Endometrium (tissue), 2 donors: ENCODE data around the gene PHACTR2.
"Not testable (repeated sequence)": the region's sequence is repeated elsewhere in the genome, so short reads cannot be mapped to it uniquely, and the experiment has no call there.

Experiments
- FAIRE-seq: peaks from 2 replicates; lab custom pipeline; 2012; peaks lifted over from hg19 to GRCh38; lab: Jason Lieb, UNC
- donor health status: control.
- donor health status: control.

The PHACTR2 gene

DNA sequence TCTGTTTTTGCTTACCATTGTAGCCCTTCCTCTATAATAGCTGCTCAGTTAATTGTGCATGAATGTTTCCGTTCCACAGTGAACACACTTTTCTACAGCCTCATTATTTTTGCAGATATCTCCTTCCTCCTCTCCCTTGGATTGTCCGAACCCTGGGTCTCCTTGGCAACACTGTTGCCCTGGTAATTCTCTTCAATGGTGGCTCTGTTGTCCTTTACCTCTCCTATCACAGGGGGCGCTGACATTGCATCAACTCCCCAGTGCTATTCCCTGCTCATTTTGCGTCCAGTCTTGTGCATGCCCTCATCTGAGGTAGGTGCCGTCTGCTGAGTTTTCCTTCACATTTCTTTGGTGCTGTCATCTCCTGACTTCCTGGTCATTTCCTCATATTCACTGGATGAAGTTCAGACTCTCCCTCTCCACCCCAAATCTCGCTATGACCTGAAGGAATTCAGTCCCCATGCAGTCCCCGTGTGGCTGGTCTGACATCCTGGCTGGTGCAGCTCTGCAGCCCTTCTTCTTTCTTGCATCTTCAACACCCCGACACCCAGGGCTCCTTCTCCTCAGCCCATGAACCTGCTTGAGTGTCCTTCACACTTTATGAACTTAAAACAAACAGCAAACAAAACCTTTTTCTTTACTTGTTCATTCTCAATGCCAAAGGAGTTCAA is 21.1 kb downstream of the PHACTR2 start:
- FAIRE-seq: no peak

DNA sequence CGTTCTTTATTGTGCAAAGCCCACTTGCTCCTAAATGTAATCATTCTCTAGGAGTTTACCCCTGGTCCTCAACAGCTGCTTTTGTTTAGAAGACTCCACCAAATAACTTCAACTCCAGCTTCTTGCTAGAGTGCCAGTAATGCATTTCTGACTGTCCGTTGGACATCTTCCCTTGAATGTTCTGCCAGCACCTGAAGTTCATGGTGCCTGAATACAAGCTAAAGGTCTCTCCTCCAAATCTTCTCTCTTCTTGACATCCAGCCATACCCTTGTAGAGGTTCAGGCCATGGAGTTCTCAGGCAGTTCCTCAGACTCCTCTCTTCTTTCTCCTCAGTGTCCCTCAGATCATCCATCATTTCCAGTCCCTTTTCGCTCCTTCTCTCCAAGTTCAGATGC is 21.7 kb downstream of the PHACTR2 start:
- FAIRE-seq: no peak

DNA sequence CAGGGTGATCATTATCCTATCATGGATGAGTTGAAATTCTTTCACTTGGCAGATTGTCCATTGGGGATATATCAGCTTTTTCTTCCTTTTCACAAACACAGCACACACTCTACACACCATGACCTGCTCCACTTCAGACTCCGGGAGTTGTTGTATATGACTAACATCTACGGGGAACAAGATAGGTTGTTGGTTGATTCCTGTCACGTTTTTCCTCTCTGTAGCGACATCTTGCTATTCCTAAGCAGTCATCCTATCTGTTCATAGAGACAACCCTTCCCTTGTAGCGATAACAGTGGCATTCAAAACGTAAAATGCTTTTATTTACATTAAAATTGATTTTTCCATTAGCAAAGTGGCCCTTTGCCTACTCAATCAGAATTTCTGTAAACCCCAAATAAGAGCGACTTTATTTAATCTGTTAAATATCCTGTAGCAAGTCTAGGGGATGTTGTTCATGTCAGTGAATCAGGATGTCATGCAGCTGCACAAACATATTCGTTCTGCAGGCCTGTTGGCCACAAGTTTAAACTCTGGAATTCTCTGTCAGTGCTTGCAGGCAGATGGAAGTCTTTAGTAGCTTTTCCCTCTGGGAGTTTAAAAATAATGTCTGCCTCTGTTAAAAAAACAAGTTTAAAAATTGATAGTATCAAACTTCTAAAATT is 23.1 kb downstream of the PHACTR2 start:
- peak; percentile 88 for FAIRE-seq

DNA sequence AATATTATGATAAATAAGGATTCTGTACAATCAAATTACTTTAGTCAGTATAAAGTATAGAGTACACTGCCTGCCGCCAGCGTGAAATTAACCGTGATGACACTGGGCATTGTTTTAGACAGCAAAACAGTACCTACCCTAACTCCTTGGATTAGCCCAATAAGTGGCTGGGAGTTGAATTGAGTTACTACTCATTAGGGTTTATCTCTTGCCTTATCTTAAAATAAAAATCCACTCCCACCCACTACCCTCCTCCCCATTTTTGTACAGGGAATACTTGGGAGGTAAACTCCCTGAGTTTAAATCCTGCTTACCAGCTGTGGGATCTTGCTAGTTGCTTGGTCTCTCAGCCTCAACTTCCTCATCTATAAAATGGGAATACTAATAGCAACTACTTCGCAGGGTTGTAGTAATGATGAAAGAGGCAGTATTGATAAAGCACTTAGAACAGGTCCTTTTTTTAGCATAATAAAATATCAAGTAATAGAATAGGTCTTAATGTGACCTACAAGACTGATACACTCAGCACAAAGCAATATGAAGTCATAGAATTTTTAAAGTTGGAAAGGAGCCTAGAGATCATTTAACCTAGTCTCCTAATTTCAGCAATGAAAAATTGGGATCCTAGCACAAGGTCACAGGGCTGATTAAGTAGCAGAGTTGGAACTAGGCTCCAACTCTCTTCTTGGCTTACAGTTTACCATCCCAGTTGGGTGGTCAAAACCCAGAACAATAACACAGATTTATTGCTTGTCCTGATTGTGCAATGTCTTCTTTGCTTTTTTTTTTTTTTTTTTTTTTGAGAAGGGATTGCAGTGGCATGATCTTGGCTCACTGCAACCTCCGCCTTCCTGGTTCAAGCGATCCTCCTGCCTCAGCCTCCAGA is 23.8 kb downstream of the PHACTR2 start:
- no peak for FAIRE-seq

DNA sequence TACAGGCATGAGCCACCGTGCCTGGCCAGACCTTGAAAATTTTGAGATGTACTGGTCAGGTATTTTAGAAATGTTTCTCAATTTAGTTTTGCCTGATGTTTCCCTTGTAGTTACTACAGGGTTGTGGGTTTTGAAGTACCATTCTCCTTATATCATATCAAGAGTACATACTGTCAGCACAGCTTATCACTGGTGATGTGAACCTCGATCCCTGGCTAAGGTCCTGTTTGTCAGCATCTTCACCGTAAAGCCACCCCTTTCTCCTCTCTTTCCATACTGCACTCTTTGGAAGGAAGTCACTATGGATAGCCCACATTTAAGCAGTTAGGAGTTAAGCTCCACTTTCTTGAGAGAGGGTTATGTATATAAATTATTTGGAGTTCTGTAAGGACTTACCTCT is 27.8 kb downstream of the PHACTR2 start:
- no peak for FAIRE-seq

DNA sequence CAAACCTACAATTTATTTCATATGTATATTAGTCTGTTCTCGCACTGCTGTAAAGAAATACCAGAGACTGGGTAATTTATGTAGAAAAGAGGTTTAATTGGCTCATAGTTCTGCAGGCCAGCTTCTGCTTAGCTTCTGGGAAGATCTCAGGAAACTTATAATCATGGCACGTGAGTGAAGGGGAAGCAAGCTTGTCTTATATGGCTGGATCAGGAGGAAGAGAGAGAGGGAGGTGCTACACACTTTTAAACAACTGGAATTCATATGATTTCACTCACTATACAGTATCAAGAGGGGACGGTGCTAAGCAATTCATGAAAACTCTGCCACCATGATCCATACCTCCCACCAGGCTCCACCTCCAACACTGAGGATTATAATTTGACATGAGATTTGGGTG is 29.9 kb downstream of the PHACTR2 start:
- no peak for FAIRE-seq

DNA sequence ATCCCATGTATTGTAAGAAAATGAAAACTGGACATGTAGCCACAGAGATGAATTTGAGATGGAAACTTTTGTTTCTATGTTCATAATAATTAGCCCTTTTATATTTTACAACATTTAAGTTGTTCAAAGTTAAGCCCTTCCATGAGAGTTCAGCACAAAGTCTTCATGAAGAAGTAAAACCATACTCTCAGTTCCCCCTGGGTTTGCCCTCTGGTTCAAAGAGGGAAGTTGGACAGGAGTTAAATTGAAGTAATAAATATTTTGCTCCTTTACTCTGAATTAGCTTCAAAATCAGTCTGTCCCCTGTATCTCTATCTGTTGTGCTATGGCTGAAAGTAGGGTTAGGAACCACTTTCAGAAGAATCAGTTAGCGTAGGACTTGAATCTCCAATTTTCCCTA is 31.1 kb downstream of the PHACTR2 start:
- no peak for FAIRE-seq

DNA sequence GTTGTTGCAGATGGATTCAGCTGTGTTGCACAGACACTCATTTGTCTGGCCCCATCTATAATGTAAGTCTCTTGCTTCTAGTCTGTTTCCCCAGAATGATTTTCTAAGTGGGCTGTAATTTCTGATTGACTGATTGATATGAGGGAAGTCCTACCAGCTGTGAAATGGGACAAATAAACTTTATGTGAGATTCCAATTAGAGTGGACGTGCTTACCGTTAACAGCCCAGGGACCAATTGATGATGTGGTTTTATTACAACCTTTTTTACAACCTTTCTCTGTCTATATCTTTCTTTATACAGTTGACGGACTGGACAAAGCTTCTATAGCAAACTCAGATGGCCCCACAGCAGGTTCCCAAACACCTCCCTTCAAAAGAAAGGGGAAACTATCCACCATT is 33.9 kb downstream of the PHACTR2 start:
- no peak for FAIRE-seq

DNA sequence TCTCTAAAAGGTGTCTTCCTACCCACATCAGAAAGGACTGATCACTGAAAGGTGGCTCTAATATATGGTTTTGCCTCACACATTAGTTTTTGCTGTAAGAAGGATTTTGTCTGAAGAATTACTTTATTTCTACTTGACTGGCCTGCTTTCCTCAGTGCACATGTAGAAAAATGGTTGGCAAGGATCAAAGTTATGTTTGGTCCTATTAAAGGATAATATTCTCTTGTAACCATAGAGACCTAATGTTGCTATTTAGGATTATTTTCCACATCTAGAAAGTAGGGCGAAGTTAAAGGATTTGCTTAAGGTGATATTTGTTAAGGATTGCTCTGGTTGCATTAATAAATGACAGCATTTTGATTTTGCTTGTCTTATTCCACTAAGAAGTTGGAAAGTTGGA is 40.7 kb downstream of the PHACTR2 start:
- no peak for FAIRE-seq

DNA sequence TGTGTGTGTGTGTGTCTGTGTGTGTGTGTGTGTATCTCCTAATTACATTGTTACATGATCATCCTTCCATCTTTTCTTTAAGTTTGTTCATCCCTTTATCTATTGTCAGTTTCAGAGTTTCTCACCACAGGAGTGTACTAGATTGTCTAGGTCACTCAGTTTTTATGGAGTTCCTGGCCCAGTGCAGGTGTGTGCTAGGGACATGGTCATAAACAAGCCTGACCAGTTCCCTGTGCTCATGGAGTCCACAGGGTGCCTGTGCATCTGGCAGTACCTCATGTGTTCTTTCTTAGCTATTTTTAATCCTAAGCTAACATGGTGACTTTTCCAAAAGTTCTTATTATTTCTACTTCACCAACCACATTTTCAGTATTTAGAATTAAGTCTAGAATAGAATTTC is 43.9 kb downstream of the PHACTR2 start:
- no peak for FAIRE-seq

DNA sequence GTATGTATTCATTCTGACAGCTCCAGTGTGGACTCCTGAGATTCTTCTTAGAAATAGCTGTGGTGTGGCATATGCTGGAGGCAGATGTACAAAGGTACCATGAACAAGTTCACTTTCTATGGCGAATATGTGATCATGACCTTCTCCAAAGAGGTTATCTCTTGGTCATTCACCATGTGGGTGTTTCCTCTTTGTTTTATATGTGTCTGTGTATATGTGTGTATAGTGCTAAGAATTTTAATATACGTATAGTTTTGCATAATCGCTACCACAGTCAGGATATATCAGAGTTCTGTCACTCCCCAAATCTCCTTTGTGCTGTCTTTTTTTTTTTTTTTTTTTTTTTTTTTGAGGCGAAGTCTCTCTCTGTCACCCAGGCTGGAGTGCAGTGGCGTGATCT is 47.1 kb downstream of the PHACTR2 start:
- FAIRE-seq: no peak

DNA sequence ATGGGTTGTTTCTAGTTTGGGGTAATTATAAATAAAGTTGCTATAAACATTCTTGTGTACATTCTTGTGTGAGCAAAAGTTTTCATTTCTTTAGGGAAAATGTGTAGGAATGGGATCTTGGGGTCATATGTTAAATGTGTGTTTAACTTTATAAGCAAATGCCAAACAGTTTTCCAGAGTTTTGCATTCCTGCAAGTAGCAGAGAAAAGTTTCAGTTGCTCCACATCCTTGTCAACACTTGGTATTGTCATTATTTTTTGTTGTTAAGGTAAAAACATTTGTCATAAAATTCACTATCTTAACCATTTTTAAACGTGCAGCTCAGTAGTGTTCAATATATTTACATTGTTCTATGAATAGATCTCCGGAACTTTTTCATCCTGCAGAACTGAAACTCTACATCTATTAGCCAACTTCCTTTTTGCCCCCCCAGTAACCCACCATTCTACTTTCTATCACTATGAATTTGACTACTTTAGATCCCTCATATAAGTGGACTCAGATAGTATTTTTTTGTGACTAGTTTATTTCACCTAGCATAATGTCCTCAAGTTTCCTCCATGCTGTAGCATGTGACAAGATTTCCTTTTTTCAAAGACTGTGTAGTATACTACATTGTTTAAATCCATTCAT is 48.4 kb downstream of the PHACTR2 start:
- FAIRE-seq: no peak

DNA sequence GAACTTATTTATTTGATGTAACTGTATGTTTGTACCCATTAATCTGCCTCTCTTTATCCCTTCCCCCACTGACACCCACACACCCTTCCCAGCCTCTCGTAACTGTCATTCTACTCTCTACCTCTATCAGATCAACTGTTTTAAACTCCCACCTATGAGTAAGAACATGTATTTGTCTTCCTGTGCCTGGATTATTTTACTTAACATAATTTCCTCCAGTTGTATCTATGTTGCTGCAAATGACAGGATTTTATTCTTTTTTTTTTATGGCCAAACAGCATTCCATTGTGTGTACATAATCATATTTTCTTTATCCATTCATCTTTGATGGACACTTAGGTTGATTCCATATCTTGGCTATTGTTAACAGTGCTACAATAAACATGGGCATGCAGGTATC is 49.3 kb downstream of the PHACTR2 start:
- no peak for FAIRE-seq

DNA sequence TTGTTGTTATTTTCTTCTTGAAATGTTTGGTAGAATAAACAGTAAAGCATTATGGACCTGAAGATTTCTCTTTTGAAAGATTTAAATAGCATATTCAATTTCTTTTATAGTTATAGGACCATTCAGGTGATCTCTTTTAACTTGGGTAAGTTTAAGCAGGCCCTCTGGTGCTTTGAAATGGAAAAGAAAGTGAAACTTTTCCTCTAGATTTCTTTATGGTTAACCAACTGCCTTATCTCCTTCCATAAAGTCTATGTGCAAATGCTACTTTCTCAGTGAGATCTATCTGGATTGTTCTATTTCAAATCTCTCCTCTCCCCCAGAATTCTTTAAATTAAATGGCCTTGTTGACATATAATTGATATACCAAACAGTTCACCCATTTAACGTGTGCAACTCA is 54.0 kb downstream of the PHACTR2 start:
- no peak for FAIRE-seq

DNA sequence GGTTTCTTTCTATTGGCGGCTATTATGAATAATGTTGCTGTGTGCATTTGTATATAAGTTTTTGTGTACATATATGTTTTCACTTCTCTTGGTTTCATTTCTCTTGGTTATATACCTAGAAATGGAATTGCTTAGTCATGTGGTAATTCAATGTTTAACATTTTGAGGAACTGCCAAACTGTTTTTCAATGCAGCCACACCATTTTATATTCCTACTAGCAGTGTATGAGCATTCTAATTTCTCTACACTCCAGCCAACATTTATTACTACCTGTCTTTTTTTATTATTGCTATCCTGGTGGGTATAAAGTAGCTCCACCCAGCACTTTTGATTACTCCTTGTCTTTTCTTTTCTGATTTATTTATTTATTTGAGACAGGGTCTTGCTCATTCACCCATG is 54.8 kb downstream of the PHACTR2 start:
- no peak for FAIRE-seq

DNA sequence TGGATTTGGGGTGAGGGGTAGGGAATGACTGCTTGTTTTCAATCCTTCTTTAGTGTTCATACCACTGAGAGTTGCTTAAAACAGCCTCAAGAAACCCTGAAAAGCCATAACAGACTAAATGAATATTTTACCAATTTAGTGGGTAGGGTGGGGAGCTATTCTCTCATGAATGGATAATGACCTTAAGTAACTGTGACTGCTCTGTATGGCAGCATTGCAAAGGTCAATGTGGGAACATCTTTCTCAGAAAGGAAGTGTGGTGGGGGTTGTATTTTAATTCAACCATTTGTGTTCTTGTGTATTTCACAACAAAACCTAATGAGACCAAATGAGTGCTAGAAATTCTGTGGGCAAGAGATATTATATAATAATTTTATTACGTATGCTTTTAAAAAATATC is 55.7 kb downstream of the PHACTR2 start:
- FAIRE-seq: no peak

DNA sequence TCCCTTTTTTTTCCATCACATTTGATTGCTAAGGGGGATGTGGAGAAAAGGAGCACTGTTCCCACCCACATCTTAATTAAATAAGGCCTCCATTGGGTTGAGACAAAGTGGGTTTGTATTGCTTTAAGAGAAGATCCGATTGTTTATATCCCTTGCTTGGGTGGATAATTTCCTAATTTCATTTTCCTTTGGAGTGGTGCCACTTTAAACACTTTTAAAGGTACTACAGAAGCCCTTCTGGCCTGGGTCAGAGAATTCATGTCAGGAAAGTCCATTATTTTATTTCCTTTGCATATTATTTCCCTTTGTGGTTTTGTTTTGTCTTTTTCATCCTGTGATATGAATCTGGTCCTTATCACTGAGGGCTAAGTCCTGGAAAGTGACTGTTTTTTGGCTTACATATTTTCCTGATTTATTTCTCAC is 56.9 kb downstream of the PHACTR2 start:
- FAIRE-seq: no peak

DNA sequence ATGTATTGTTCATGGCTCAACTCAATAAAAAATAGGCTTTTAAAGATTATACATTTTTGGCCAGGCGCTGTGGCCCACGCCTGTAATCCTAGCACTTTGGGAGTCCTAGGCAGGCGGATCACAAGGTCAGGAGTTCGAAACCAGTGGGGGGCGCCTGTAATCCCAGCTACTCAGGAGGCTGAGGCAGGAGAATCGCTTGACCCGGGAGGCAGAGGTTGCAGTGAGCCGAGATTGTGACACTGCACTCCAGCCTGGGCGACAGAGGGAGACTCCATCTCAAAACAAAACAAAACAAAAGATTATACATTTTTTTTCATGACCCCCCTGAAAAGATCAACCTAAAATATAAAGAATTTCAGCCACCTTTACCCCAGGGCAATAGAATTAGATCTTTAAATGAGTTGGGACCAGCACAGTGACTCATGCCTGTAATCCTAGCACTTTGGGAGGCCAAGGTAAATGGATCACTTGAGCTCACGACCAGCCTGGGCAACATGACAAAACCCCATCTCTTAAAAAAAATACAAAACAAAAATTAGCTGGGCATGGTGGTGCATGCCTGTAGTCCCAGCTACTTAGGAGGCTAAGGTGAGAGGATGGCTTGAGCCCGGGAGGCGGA is 60.4 kb downstream of the PHACTR2 start:
- not testable (repeated sequence) for FAIRE-seq

DNA sequence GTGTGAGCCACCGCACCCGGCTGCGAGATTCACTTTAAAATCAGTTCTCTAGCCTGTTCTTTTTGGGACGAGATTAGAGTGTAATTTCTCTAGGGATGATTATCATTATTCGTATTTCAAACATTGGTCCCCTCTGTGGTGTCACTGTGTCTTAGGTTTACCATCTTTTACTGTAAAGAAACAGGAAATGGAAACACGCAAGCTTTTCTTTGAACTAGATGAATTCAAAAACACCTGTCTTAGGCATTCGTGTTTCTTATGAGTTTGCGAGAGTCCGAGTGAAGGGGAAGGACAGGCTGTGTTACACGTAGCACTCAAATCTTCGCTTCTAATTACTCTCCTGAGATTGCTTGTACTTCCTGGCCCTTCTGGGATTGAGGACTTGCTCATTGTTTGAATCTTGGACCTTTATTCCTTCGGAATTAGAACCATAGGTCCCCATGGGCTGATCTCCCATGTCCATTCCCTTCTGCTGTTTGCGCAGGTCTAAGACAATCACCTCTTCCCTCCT is 61.6 kb downstream of the PHACTR2 start:
- FAIRE-seq: no peak

DNA sequence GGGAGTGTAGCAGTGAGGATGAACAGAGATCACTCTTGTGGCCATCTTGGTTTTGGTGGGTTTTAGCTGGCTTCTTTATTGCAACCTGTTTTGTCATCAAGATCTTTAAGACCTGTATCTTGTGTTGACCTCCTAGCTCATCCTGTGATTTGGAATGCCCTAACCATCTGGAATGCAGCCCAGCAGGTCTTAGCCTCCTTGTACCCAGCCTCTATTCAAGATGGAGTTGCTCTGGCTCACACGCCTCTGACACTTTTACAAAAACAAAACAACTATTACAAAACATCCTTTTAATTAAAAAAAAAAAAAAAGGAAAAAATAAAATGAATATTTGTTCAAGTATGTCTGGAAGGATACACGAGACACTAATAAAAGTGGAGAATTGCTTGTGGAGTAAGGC is 62.4 kb downstream of the PHACTR2 start:
- no peak for FAIRE-seq

DNA sequence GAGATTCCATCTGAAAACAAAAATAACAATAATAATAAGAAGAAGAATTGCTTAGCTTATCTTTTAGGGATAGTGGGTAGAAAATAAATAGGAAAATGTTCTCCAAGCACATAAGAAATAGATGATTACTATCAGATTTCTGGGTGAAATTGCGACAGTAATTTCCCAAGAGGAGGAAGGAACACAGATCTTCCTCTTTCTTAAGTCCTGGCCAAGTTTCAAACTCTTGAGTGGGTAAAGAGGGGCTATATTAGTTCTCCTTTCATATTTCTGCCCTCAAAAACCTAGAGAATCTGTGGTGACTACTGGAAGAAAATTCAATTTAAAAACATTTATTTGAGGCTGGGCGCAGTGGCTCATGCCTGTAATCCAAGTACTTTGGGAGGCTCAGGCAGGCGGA is 63.7 kb downstream of the PHACTR2 start:
- no peak for FAIRE-seq
